NCI-H146 treated with DMSO at 0.1 percent for 48 hours (cell line): Measurements from ENCODE around the gene CLCN6.

Source experiments
- DNase-seq: peaks from one replicate; lab custom pipeline; 2025; ENCODE audit not compliant: unreplicated experiment; lab: John Stamatoyannopoulos, UW

CLCN6 gene

DNA sequence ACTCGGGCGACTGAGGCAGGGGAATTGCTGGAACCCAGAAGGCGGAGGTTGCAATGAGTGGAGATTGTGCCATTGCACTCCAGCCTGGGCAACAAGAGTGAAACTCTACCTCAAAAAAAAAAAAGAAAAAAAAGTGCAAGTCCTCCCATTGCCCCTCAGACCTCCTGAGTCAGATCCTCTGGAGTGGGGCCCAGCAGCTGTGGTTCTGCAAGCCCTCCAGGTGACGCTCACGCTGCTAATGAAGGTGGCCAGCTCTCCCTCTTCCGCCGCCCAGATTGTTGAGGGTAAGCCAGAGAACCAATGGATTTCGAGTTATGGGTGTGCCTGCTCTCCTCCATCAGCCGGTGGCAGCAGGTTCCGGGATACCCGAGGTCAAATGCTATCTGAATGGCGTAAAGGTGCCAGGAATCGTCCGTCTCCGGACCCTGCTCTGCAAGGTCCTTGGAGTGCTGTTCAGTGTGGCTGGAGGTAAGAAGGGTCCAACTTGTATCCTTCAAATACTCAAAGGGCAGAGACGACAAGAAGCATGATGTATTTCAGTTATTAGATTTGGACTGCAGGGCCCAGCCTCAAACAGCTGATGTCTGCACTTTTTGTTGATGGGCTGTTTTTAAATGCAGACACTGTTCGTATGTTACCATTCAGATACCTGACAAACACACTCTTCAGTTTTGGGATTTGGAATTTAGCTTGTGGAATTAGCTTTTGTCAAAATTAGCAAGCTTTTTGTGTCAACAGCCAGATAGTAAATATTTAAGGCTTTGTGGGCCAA is 17.6 kb downstream of the CLCN6 start:
- DNase-seq = no peak

DNA sequence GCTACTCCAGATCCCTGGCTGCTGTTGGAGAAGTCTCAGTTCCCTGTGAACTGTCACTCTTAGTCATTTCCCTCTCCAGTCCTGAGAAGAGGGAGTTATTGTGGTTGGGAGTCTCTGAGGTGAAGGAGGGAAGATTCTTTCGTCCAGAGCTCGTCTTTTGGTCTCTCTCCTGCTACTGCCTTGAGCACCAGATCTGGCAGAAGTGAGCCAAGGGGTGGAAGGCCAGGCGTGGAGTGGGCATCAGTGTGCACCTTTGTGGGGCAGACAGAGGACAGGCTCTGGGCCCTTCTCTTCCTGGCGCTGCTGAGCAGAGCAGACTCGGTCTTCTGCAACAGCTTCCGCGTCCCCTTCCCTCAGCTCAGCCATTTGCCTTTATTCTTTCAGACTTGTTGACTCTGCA is 19.1 kb downstream of the CLCN6 start:
- no peak for DNase-seq

DNA sequence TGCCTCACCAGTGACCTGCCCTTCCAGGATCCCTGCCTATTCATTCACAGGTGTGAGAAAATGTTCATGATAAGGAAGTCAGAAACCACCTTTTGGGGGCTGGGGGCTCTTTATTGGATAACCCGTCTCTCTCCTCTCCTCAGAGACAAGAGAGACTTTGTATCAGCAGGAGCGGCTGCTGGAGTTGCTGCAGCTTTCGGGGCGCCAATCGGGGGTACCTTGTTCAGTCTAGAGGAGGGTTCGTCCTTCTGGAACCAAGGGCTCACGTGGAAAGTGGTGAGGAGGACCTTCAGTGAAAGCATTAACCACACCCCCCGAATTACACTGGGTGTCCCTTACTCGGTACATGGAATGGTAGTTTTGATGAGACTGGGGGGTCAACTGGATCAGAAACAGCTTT is 21.0 kb downstream of the CLCN6 start:
- no peak for DNase-seq

DNA sequence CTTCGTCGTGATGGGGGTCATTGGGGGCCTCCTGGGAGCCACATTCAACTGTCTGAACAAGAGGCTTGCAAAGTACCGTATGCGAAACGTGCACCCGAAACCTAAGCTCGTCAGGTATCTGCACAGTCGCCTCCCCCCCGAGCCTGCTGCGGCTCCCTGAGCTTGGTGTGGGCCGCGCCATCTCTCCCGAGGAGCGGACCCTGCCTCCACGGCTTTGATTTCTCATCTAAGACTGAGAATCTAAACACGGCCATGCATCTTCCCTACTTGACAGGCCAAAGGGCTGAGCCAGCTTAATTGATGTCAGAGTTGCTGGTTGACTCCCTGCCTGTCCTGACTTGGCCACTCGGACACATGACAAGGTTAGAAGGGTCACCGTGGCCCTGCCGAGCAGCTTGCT is 22.5 kb downstream of the CLCN6 start:
- no peak for DNase-seq

DNA sequence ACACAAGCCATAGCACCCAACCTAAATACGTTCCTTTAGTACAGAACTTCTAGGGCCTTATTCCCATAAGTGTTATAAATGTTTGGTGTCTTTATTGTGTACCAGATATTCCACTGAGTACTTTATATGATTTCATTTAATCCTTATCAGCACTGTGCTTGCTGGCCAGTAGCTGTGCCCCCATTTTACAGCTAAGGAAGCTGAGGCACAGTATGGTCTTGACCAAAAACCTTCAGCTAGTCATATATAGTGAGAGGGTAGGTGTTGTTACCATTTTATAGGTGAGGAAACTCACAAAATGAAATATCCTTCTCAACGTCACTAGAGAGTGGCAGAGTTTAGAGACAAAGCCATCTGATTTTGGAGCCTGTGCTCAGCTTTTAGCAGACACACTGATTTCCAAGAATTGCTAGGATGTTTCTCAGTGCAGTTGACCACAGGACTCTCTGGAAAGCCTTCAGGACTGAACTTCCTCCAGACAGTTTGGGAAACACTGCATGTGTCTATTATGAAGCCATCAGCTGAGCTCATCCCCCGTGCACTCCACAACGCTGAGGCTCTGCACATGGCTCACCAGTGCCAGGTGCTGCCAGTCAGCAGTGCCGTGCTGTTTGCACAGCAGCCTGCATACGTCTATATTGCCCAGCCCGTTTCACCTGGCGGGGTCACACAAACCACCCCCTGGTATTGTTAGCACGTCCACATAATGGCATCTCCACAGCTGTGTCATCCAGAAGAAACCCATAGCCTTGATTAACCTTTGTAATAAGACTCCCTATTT is 26.1 kb downstream of the CLCN6 start:
- peak; percentile 66 for DNase-seq

DNA sequence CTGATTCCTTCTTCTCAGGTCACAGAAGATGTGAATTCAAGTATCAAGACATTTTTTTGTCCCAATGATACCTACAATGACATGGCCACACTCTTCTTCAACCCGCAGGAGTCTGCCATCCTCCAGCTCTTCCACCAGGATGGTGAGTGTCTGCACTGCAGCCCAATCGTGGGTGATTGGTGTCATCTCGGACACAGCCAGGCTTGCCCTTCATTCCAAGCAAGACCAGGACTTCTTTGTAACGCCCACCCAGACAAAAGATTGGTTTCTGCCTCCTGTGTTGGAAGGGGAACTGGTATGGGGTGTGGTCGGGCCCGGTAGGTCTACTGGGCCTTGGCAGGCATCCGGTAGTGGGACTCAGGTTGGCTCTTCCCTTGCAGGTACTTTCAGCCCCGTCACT is 27.5 kb downstream of the CLCN6 start:
- DNase-seq = no peak

DNA sequence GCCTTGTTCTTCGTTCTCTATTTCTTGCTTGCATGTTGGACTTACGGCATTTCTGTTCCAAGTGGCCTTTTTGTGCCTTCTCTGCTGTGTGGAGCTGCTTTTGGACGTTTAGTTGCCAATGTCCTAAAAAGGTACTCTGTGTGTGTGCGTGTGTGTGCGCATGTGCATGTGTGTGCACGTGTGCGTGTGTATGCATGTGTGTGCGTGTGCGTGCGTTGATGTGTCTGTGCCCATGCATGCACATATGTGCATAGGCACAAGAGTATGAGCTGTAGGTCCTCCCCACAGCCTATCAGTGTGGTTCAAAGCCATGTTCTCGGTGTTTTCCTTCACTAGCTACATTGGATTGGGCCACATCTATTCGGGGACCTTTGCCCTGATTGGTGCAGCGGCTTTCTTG is 27.9 kb downstream of the CLCN6 start:
- no peak for DNase-seq

DNA sequence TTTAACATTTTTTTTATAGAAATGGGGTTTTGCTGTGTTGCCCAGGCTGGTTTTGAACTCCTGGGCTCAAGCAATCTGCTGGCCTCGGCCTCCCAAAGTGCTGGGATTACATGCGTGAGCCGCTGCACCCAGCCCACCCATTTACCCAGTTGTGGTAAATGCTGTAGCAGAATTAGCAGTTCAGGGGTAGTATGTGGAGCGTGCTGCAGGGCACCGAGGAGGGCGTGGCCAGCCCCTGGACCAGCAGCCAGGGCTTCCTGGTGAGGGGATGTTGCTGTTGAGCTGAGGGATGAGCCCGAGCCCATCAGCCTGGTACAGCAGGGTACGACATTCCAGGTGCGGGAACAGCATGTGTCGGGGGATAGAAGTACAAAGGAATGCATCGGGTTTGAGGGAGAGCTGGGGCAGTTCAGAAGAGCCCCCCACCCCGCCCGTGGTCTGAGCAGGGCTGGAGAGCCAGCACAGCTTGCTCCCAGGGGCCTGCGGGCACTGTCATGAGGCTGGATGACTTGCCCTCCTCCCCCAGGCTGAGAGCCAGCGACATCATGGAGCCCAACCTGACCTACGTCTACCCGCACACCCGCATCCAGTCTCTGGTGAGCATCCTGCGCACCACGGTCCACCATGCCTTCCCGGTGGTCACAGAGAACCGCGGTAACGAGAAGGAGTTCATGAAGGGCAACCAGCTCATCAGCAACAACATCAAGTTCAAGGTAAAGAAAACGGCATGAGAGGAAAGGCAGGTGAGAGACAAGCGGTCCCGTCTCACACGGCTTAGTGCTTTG is 29.6 kb downstream of the CLCN6 start:
- DNase-seq = no peak

DNA sequence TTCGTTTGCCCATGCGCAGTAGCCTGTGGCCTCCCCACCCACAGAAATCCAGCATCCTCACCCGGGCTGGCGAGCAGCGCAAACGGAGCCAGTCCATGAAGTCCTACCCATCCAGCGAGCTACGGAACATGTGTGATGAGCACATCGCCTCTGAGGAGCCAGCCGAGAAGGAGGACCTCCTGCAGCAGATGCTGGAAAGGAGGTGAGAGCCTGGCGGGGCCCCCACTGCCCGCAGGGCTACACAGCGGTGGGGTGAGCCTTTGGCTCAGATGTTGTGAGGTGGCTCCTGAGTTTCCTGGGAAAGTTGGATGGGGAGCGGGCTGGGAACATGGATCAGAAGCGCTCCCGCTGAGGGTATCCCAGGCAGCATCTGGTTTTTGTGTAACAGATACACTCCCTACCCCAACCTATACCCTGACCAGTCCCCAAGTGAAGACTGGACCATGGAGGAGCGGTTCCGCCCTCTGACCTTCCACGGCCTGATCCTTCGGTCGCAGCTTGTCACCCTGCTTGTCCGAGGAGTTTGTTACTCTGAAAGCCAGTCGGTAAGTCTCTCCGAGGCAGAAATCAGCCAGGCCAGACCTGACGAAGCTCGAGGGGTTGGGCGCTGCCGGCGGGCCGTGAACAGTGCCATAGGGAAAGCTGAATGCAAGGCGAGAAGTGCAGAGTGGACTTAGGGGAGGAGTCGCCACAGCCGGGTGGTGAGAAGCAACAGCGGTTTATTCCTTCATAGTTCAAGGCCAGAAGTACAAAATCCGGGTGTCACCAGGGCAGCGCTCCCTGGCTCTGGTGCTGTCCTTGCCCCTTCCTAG is 31.2 kb downstream of the CLCN6 start:
- DNase-seq = no peak

DNA sequence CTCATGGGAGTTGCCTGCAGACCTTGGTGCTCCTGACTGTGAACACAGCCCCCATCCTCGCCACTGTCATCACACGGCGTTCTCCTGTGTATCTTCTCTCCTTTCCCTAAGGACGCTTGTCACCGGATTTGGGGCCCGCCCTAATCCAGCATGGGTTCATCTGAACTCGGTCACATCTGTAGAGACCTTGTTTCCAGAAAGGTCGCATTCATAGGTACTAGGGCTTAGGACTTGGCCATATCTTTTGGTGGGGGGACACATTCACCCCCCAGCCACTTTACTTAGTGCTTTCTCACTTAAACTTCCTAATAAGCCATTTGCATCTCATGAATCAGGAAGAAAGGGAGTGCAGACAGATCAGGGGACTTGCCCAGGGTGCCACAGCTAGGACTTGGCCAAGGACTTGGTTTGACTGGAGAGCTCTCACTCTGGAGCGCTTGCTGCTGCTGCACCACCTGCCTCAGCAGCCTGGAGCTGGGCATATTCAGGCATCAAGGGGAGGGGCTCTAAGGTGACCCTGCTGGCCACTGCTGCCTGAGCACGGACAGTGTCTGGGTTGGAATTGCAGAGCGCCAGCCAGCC is 31.9 kb downstream of the CLCN6 start:
- no peak for DNase-seq

DNA sequence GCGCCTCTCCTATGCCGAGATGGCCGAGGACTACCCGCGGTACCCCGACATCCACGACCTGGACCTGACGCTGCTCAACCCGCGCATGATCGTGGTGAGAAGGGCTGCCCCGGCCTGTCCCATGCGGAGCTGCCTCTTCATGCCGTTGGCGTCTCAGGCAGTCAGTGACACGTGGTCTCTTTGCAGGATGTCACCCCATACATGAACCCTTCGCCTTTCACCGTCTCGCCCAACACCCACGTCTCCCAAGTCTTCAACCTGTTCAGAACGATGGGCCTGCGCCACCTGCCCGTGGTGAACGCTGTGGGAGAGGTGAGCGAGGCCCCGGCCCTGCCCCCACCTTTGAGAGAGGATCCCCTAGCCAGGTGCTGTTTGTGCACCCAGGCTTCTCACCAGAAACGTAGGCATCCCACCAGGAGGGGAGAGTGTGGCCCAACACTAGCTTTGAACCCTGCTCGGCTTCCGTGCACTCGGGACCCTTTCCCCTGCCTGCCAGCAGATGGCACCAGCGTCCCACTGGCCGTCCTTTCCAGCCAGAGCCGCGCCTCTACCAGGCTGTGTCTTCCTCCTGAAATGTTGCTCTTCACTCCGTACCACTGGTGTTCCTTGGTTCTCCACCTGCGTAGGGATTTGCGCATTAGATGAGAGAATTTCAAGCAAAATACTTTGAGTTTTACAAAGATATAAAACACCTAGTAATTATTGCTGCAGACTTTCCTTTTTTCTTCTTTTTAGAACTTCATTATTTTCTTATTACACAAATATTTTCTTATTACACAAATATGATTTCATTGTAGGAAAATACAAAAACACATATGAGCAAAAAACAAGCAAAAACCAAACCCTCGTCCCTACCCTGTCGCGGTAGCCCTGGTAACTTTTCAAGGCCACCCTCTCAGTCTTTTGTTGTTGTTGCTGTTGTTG is 32.6 kb downstream of the CLCN6 start:
- DNase-seq = peak; percentile 24

DNA sequence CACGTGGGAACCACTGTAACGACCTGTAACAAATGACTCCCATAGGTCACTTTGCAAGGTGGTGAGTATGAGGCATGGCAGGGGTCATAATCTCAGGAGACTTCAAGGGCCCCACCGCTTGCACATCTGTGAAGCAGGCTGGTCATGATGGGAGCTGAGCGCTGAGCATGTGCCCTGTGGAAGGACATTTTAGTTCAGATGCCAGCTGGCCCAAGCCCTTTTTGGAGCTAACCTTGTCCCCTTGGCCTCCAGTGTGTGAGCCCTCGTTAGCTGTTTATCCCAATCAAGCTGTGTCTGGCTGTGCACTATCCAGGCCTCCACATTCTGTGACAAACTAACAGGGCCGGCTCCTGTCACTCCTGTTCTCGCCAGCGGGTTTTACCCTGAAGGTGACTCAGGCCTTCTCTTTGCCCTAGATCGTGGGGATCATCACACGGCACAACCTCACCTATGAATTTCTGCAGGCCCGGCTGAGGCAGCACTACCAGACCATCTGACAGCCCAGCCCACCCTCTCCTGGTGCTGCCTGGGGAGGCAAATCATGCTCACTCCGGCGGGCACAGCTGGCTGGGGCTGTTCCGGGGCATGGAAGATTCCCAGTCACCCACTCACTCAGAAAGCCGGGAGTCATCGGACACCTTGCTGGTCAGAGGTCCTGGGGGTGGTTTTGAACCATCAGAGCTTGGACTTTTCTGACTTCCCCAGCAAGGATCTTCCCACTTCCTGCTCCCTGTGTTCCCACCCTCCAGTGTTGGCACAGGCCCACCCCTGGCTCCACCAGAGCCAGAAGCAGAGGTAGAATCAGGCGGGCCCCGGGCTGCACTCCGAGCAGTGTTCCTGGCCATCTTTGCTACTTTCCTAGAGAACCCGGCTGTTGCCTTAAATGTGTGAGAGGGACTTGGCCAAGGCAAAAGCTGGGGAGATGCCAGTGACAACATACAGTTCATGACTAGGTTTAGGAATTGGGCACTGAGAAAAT is 34.0 kb downstream of the CLCN6 start:
- DNase-seq = no peak

DNA sequence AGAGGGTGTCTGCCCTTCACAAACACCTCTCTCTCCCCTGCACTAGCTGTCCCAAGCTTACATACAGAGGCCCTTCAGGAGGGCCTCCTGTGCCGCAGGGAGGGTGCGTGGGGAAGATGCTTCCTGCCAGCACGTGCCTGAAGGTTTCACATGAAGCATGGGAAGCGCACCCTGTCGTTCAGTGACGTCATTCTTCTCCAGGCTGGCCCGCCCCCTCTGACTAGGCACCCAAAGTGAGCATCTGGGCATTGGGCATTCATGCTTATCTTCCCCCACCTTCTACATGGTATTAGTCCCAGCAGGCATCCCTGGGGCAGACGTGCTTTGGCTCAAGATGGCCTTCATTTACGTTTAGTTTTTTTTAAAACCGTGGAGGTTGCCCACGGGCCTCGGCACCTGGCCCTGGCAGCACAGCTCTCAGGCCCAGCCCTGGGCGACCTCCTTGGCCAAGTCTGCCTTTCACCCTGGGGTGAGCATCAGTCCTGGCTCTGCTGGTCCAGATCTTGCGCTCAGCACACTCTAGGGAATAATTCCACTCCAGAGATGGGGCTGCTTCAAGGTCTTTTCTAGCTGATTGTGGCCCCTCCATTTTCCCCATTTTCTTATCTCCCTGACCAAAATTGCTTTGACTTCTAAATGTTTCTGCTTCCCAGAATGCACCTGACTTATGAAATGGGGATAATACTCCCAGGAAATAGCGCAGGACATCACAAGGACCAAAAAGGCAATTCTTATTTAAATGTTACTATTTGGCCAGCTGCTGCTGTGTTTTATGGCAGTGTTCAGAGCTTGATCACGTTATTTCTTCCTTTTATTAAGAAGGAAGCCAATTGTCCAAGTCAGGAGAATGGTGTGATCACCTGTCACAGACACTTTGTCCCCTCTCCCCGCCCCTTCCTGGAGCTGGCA is 35.5 kb downstream of the CLCN6 start:
- peak; percentile 69 for DNase-seq

DNA sequence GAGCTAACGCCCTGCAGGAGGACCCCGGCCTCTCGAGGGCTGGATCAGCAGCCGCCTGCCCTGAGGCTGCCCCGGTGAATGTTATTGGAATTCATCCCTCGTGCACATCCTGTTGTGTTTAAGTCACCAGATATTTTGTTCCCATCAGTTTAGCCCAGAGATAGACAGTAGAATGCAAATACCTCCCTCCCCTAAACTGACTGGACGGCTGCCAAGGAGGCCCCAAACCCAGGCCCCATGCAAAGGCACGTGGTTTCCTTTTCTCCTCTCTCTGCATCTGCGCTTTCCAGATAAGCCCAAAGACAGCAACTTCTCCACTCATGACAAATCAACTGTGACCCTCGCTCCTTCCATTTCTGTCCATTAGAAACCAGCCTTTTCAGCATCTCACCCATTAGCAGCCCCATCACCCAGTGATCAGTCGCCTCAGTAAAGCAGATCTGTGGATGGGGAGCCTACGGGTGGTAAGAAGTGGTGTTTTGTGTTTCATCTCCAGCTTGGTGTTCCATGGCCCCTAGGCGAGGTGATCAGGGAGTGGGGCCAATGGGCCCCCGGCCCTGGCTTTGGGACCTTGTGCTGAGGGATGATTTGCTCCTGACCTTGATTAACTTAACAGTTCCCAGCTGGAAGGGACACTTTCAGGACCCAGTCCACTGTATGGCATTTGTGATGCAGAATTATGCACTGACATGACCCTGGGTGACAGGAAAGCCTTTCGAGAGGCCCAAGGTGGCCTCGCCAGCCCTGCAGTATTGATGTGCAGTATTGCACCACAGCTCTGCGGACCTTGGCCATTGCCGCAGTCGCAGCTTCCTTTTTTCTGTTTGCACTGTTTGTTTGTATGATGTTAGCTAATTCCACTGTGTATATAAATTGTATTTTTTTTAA is 36.4 kb downstream of the CLCN6 start:
- peak; percentile 69 for DNase-seq

DNA sequence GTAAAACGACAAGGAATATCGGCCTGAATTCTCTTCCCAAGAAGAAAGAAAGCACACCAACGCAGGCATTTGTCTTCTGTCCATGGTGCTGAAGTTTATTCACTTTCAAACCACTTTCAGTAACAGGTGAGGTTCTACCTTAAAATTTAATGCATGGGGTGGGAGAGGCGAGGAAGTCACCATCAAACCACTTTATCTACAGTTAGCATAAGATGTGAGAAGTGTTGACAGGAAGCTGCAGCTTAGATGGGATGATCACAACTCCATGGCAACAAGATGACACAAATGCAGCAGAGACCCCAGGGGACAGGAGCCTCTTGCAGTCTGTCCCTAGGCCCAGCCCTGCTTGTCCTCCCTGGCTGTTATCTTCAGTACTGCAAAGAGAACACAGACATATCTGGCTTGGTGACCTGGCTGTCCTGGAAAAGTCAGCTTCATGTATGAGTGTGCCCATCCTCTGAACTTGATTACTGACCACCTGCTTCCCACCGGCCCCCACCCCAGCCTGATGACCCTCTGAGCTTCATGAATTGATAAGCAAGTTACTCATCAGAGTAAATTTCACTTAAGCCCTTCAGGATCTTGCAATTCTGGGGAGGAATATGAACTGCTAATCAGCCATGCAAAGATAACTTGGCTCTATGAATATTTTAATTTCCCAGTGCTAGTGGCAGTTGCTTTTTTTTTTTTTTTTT is 39.8 kb downstream of the CLCN6 start:
- DNase-seq = no peak
